Uterus (tissue), 4 donors: ENCODE data around the gene KRT12. TPM values are rescaled to one million over a fixed set of nuclear protein-coding genes. Genes with fewer than 3 reads are reported as not detected.
A peak's percentile ranks its signal among the peaks of the same experiment; 100 is the strongest.

Experiments
- DNase-seq, 2 donors: peaks; one replicate each; pipeline ENCODE4 v3.0.0-alpha.2; 2019 to 2020
- H3K27ac ChIP-seq, 2 donors: fragments of 200-600 bp; sonication (generic); 1 replicate in 1 of 2; 2 replicates in 1 of 2; pipeline ENCODE4 v1.5.1; 2016 to 2018
- H3K27me3 ChIP-seq, 2 donors: fragments of 200-600 bp; sonication (generic); one replicate each; pipeline ENCODE4 v1.5.1; 2018 to 2019; ENCODE audit warnings: control low read depth in 1 of 2
- H3K36me3 ChIP-seq, 2 donors: fragments of 200-600 bp; sonication (generic); one replicate each; pipeline ENCODE4 v1.5.1; 2019; ENCODE audit warnings: control low read depth in 1 of 2
- H3K4me1 ChIP-seq, 2 donors: fragments of 200-600 bp; sonication (generic); one replicate each; pipeline ENCODE4 v1.5.1; 2018 to 2019; ENCODE audit warnings: control low read depth in 1 of 2
- H3K4me3 ChIP-seq, 2 donors: fragments of 200-600 bp; sonication (generic); 1 replicate in 1 of 2; 2 replicates in 1 of 2; pipeline ENCODE4 v1.5.1; 2018 to 2019; ENCODE audit warnings: mild to moderate bottlenecking in 1 of 2
- H3K9me3 ChIP-seq, 2 donors: fragments of 200-600 bp; sonication (generic); one replicate each; pipeline ENCODE4 v1.5.1; 2019; ENCODE audit warnings: control low read depth in 1 of 2
- POLR2A ChIP-seq, 2 donors: fragments of 450-650 bp; IDR thresholded peaks; one replicate each; pipeline ENCODE4 v1.6.1; 2016; ENCODE audit warnings: antibody characterized with exemption in 2 of 2, mild to moderate bottlenecking in 1 of 2, moderate library complexity in 1 of 2
- intact Hi-C: fragments of 100-400 bp; cut with DNase I; formaldehyde crosslinking; loops from one replicate; pipeline ENCODE4 v1.15.1; 2023; ENCODE audit warnings: low total_unique reads
- total RNA-seq, 4 donors: library from RNA; depleted of rRNA in 3 of 4; stranded (reverse); fragments of >200 nt in 3 of 4; gene quantifications; one replicate each; pipeline versions ENCODE4 v1.1.0 to v1.2.4, GENCODE V29; 2014 to 2023
- TF ChIP-seq, protein P1 (sequence below), 4 experiments: fragments of 200-600 bp in 2 of 4; fragments of 450-650 bp in 2 of 4; sonication (generic) in 2 of 4; IDR thresholded peaks; one replicate each; pipeline ENCODE4 v1.5.1; 2016 to 2019; ENCODE audit warnings: antibody characterized with exemption in 4 of 4, mild to moderate bottlenecking in 2 of 4, moderate library complexity in 1 of 4
- donor health status: DM: yes; HTN: yes; CAD: no.

Gene KRT12
- total RNA-seq, 4 donors from 2014 or later, result not detected

DNA sequence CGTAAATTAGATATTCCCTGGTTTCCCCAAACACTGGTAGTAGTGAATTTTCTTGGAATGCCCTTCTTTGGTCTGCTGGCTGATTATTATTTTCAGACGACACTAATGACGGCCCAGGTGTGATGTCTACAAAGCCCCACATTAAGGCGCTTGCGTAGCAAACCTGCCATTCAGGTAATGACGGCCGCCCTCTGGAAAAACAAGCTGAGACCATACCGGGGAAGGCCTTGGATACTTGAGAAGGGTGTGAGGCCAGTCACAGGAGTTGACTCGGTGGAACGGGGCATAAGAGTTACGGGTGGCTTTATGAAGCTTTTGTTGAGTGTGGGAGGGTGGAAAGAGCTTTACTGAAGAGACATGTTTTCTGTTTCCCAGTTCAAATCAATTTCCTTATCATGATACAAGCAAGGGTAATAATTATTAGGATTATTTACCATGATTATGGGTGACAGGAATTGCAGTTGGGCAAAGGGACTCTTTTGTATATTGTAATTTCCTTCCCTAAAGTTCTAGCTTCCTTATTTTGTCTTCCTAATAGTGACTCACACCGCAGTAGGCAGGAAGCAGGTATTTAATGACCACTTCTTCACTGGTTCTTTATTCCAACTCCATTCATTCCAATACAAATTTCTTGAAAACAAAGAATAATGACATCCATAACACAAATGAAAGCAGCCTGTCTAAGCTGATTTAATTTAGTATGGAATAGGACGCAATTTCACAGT lies 45.6 kb upstream of the KRT12 start:
- Histone ChIP-seq H3K4me3 (no peak overlapping the region), H3K36me3 (no peaks in the 10 kb centered on the region), H3K4me1 (peaks cover 0 to 9% of the 10 kb centered on the region in 2 donors), H3K27me3 (no peaks in the 10 kb centered on the region), H3K27ac (no peak overlapping the region), H3K9me3 (no peaks in the 10 kb centered on the region)
- intact Hi-C loops, result no loop called here
- no peak for TF ChIP-seq POLR2A (IDR thresholded peaks at IDR 0.05)
- TF ChIP-seq, protein P1, sequence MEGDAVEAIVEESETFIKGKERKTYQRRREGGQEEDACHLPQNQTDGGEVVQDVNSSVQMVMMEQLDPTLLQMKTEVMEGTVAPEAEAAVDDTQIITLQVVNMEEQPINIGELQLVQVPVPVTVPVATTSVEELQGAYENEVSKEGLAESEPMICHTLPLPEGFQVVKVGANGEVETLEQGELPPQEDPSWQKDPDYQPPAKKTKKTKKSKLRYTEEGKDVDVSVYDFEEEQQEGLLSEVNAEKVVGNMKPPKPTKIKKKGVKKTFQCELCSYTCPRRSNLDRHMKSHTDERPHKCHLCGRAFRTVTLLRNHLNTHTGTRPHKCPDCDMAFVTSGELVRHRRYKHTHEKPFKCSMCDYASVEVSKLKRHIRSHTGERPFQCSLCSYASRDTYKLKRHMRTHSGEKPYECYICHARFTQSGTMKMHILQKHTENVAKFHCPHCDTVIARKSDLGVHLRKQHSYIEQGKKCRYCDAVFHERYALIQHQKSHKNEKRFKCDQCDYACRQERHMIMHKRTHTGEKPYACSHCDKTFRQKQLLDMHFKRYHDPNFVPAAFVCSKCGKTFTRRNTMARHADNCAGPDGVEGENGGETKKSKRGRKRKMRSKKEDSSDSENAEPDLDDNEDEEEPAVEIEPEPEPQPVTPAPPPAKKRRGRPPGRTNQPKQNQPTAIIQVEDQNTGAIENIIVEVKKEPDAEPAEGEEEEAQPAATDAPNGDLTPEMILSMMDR (IDR thresholded peaks at IDR 0.05), result no peak
- DNase-seq, result no peak

DNA sequence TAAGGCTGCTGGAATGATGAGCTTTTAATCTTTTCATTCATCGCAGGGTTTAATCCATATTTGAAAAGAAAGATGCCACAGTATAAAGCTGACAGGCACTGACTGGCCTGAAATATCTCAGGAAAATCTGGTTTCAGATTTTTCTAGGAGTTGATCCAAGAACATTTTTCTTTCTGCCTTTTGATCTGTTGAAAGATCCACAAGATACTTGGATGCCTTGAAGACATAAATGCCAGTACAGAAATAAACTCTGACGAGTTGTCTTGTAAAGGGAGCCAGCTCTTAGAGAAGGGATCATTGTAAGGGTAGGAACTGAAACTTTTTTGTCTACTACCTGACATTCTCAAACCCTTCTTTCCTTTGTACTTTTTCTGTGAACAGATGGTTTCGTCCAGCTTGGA lies 43.4 kb upstream of the KRT12 start:
- DNase-seq, result no peak
- Histone ChIP-seq H3K4me1 (peaks cover 0 to 9% of the 10 kb centered on the region in 2 donors), H3K4me3 (no peak overlapping the region), H3K27me3 (no peaks in the 10 kb centered on the region), H3K27ac (peak overlapping the region; percentile 78 to 83), H3K9me3 (no peaks in the 10 kb centered on the region), H3K36me3 (no peaks in the 10 kb centered on the region)
- intact Hi-C loops, result no loop called here
- TF ChIP-seq, protein P1 (IDR thresholded peaks at IDR 0.05), result no peak
- TF ChIP-seq POLR2A (IDR thresholded peaks at IDR 0.05), result no peak

DNA sequence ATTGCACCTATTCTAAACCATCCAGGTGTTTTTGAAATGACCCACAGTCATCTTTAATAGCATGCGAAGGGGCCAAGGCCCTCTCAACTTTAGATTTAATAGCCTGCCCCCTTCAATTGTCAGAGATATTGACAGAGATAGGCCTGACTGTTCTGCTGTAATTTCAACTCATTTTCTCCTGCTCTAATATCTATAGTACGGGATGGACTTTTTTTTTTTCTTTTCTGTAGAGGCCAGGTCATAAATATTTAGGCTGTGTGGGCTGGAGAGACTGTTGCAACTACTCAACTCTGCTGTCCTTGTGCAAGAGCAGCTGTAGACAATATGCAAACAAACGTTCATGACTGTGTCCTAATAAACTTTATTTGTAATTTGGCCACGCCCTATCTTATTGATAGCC lies 42.7 kb upstream of the KRT12 start:
- Histone ChIP-seq H3K4me1 (peaks cover 0 to 9% of the 10 kb centered on the region in 2 donors), H3K9me3 (no peaks in the 10 kb centered on the region), H3K4me3 (no peak overlapping the region), H3K27ac (peak overlapping the region; percentile 78 to 83), H3K36me3 (no peaks in the 10 kb centered on the region), H3K27me3 (no peaks in the 10 kb centered on the region)
- no peak for TF ChIP-seq POLR2A (IDR thresholded peaks at IDR 0.05)
- TF ChIP-seq, protein P1 (IDR thresholded peaks at IDR 0.05), result no peak
- intact Hi-C loops, result no loop called here
- DNase-seq, result peak in 1 of 2 donors; percentile 46

DNA sequence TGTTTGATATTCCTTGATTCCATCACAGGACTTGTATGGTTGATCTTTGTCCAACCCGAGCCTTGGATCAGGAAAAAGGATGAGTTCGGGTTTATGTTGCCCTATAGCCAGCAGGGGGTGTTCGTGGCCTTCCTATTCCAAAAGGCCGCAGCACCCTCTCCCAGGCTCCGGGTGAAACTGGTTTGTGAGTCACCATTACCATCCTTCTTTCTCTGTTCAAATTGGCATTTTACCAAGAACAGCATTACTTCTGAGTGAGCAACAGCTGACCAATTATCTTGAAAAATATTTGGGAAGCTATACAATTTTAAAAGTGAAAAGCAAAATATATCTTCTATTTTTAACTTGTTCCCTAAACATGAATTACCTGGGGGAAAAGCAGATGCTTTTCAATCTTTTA lies 42.3 kb upstream of the KRT12 start:
- H3K27me3 ChIP-seq, result no peaks in the 10 kb centered on the region
- H3K9me3 ChIP-seq, result no peaks in the 10 kb centered on the region
- H3K36me3 ChIP-seq, result no peaks in the 10 kb centered on the region
- peaks cover 0 to 9% of the 10 kb centered on the region in 2 donors for H3K4me1 ChIP-seq
- intact Hi-C loops, result no loop called here
- H3K27ac ChIP-seq, result peak overlapping the region; percentile 78 to 83
- no peak overlapping the region for H3K4me3 ChIP-seq
- TF ChIP-seq POLR2A (IDR thresholded peaks at IDR 0.05), result no peak
- TF ChIP-seq, protein P1 (IDR thresholded peaks at IDR 0.05), result peak; percentile 73 to 90 (median 75)
- DNase-seq, result peak; percentile 74 to 92

DNA sequence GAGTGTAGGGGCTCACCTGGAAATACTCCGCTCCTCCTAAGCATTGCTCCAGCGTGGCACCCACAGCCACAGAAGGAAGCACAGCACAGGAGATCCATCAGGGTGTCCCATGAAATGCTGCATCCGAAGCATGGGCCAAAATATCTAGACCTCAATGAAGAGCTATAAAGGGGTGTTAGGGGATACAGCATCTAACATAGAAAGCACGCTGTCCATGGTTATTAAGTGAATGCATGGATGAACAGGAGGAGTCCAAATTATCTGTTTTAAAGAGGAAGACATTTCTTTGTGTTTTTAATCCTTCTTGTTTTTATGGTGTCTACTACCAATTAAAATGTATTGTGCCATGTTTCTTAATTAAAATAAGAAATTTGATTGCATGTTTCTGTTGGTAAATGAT lies 39.6 kb upstream of the KRT12 start:
- TF ChIP-seq, protein P1 (IDR thresholded peaks at IDR 0.05), result no peak
- TF ChIP-seq POLR2A (IDR thresholded peaks at IDR 0.05), result no peak
- DNase-seq, result no peak

More for the DNA sequence above, 39.6 kb upstream of the KRT12 start:
- H3K4me3 ChIP-seq, result no peak overlapping the region
- no peak overlapping the region for H3K27ac ChIP-seq
- peaks cover 0 to 9% of the 10 kb centered on the region in 2 donors for H3K4me1 ChIP-seq
- no peaks in the 10 kb centered on the region for H3K36me3 ChIP-seq
- H3K27me3 ChIP-seq, result no peaks in the 10 kb centered on the region
- H3K9me3 ChIP-seq, result no peaks in the 10 kb centered on the region
- intact Hi-C loops, result no loop called here
